GM21528 (cell line): Measurements from ENCODE around the gene LCE5A.
"Not testable (repeated sequence)": the region's sequence is repeated elsewhere in the genome, so short reads cannot be mapped to it uniquely, and the experiment has no call there.

Experiments used
- ATAC-seq: cut with Tn5 transposase; IDR thresholded peaks from one replicate; pipeline ENCODE4 v1.9.1; 2021; ENCODE audit warnings: mild to moderate bottlenecking, moderate library complexity; ENCODE audit not compliant: unreplicated experiment, low FRiP score

The LCE5A gene, protein sequence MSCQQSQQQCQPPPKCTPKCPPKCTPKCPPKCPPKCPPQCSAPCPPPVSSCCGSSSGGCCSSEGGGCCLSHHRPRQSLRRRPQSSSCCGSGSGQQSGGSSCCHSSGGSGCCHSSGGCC

DNA sequence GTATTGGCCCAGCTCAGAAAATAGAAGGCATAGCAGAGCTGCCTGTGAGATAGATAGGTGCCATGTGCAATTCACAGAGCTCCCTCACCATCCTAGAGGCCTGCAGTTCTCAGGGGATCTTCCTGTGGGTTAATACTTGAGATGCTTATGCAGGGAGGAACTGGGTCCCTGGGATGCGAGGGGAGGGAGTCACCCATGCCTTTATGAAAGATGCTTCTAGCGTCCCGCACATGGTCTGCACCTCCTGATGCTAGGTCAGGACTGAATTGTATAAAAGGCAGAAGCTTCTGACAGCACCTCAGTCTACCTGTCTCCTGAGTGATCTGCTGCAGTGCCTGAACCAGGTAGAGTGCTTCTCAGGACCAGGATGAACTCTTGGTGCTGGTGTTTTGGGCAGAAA lies at the start of gene LCE5A:
Gene LCE5A (plus strand): TSS at position 301 of the 400 bp plus-strand sequence. CDS start 732 bp downstream, outside the sequence.
- ATAC-seq = no peak

DNA sequence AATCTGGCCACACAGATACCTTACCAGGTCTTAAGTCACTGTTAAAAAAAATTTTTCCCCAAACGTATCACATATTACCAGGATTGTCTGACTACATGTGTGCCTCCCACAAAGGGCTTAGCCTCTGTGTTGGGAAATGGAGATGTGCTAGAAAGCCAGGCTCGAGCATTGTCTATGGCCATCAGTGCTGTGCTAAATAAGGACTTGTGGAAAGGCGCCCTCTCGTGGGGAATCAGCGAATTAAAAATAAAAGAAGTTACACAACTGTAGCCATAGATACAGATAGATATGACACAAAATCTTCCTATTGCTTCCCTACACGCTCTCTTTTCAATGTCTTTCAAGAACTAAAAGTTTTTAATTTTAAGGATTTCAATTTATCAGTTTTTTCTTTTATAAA lies 49.1 kb upstream of the LCE5A start:
- no peak for ATAC-seq

DNA sequence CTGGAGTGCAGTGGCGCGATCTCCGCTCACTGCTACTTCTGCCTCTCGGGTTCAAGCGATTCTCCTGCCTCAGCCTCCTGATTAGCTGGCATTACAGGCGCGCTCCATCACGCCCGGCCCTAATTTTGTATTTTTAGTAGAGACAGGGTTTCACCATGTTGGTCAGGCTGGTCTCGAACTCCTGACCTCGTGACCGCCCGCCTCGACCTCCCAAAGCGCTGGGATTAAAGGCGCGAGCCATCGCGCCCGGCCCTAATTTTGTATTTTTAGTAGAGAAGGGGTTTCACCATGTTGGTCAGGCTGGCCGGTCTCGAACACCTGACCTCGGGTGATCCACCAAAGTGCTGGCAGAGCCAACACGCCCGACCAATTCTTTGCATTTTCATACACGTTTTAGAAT lies 48.0 kb upstream of the LCE5A start:
- no peak for ATAC-seq

DNA sequence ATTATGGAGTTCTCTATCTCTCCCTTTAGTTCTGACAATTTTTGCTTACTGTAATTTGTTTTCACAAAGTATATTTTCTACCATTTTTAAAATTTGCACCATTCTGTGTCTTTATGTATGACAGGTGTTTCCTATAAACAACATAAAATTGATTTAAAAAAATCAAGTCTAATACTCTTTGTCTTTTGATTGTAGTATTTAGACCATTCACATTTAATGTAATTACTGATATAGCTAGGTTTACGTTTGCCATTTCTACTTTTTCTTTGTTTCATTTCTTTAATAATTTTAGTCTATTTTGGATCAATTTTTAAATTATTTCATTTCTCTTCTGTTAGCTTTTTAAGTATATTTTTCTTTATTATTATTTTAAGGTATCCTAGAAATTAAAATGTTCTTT lies 44.4 kb upstream of the LCE5A start:
- no peak for ATAC-seq

DNA sequence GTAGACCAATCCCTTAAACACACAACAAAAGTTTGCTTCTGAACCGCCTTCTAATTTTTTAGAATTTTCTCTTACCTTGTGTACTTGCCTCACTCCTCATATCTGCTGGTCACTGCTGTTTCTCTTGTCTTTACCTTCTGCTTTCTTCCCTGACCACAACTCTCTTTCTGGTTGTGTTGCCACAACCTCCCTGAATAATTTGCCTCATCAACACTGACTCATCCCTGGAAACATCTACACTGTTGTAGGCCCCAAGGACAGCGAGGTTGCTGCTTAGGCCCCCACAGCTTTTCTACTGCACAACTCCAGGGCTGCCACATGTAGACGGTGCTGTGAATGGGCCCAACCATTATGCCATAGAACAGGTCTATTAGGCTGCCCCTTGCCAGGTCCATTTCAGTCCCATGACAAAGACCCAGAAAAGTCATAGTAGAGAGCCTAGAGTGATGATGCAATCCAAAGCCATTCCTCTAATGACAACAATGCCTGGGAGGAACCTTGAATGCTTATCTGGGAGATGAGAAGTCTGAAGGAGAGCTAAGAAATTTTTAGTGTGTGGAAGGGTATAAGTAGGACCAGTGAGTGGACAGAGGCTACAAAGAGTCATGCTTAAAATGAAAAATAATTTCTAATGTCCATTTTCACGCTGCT lies 36.6 kb upstream of the LCE5A start:
- ATAC-seq = no peak

GRCh38 chr1:152479792-152480595 lies 30.6 kb upstream of the LCE5A start:
- ATAC-seq = no peak

GRCh38 chr1:152481869-152482664 lies 28.5 kb upstream of the LCE5A start:
- ATAC-seq = no peak

DNA sequence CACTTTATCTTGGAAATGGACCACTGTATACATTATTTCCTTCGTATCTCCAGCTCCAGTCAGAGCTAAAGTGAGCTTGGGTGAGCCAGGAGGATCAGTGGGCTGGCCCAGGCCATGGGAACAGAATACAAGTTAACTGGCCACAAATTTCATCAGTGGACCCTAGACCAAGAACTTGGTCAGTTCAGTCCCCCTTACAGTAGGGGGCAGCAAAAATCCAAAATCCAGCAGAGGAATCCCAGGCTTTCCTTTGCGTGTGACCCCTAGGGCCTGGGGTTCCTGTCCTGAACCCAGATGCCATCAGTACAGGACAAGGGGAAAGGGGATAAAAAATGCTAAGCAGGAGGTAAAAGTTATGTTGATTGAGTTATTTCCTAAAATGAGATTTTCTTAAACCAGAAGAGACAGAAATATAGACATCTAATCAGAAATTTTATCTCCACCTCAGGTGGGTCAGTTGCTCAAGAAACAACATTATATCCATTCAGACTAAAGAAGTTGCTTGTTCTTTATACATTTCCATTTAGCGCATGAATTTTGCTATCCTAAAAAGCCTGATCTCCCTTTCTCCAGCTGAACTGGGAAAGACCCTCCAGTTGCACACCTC lies 24.1 kb upstream of the LCE5A start:
- ATAC-seq = no peak

- ATAC-seq = no peak
Observed at GRCh38 chr1:152487871-152488270, 22.7 kb upstream of the LCE5A start.

GRCh38 chr1:152491537-152491936 lies 19.1 kb upstream of the LCE5A start:
- ATAC-seq = not testable (repeated sequence)

- ATAC-seq = no peak
Observed at GRCh38 chr1:152495066-152495675, 15.4 kb upstream of the LCE5A start.

- ATAC-seq = no peak
Observed at GRCh38 chr1:152497273-152497672, 13.3 kb upstream of the LCE5A start.

- ATAC-seq = no peak
Observed at GRCh38 chr1:152501704-152502103, 8.9 kb upstream of the LCE5A start.

GRCh38 chr1:152502496-152503180 lies 8.0 kb upstream of the LCE5A start:
- no peak for ATAC-seq

- ATAC-seq = no peak
Observed at GRCh38 chr1:152505083-152505482, 5.5 kb upstream of the LCE5A start.

DNA sequence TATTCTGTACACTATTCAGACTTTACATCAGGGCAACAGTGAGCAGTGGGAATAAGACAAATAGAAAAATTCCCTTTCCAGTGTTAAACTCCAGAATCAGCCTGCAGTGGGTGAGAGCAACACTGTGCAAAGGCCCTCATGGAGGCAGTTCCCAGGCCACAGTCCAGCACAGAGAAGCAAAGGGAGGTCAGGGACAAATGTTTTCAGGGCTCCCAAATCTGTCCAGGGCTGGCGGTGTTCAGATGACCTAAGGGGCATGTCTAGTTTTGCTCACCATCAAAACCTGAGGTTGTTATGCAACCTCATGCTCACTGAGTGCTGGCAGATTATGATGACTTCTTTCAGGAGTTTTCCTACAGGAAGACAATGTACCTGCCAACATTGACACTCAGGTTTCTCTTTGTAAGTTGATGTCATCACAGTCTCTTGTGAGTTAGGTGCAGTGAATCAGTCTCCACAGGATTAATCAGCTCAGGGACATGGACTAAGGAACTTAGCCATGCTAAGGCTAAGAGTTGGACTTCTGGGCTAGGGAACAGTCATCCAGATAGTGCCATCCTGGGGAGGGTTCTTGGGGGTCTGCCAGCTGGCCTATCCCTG lies 3.6 kb upstream of the LCE5A start:
- ATAC-seq = no peak

GRCh38 chr1:152511596-152511995 lies 993 bp downstream of the LCE5A start:
- no peak for ATAC-seq

DNA sequence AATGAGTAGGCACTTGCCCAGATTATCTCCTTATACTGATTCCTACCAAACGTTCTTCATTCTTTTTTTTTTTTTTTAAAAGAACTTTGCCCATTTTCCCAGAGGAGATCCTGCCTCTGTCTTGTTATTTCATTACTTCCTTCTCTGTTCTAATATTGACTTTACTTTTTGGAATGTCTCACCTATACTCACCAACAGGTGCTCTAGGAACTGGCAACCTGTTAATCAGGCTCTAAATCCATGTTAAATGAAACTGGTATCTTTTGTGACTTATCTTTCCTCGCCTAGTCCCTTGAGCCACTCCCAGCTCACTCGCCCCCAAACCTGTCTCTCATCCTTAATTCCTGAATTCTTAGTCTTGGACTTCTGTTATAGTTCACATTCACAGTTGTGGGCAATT lies 2.5 kb downstream of the LCE5A start:
- no peak for ATAC-seq

DNA sequence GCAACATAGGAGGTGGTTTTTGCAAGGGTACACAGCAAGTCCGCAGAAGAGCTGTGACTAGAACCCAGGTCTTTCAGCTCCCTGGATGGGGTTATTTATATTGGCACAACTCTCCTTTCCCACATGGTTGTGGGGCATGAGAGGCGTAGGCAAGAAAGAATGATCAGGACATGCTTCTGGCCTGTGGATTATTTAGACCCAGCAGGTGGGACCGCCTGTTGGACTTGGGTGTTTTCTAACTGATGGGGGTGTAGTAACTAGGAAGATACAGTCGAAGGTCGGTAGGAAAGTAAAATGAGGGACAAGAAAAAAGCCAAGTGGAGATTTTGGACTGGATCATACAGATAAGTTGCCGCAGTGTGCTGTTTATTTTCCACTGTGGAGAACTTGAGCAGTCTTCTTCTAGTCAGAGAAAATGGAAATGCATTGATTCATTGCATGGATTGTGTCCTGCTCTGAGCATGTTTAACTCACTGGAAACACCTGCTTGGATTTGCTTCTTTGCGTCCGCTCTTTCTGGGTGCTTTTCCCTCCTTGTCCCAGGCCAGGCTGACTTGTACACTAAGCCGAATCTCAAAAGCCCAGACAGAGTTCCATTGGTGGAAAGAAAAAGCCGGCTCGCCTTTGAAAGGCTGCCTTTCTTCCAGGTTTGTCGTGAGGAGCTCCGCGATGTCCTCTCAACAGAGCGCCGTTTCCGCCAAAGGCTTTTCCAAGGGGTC lies 4.3 kb downstream of the LCE5A start:
- ATAC-seq = no peak
